NCI-H1105 (cell line): ENCODE data around the gene KCND3.

Experiments used
- DNase-seq: peaks from one replicate; lab custom pipeline; 2025; lab: John Stamatoyannopoulos, UW

Gene KCND3

GRCh38 chr1:111882986-111883560 lies 106.4 kb downstream of the KCND3 start:
- DNase-seq, result no peak

- no peak for DNase-seq
Measured at GRCh38 chr1:111882559-111882958, 106.9 kb downstream of the KCND3 start.

GRCh38 chr1:111880881-111881837 lies 108.3 kb downstream of the KCND3 start:
- peak; percentile 92 for DNase-seq

GRCh38 chr1:111879081-111879480 lies 110.4 kb downstream of the KCND3 start:
- DNase-seq, result no peak

- no peak for DNase-seq
Measured at GRCh38 chr1:111878649-111879048, 110.8 kb downstream of the KCND3 start.

- no peak for DNase-seq
Measured at GRCh38 chr1:111878091-111878490, 111.4 kb downstream of the KCND3 start.

GRCh38 chr1:111876631-111877030 lies 112.8 kb downstream of the KCND3 start:
- DNase-seq, result no peak

GRCh38 chr1:111875640-111876039 lies 113.8 kb downstream of the KCND3 start:
- DNase-seq, result no peak

- DNase-seq, result no peak
Measured at GRCh38 chr1:111873460-111874030, 115.9 kb downstream of the KCND3 start.

- DNase-seq, result no peak
Measured at GRCh38 chr1:111870181-111870580, 119.3 kb downstream of the KCND3 start.

- no peak for DNase-seq
Measured at GRCh38 chr1:111867868-111868440, 121.5 kb downstream of the KCND3 start.

GRCh38 chr1:111864862-111865261 lies 124.6 kb downstream of the KCND3 start:
- no peak for DNase-seq

- no peak for DNase-seq
Measured at GRCh38 chr1:111863401-111863800, 126.1 kb downstream of the KCND3 start.

- no peak for DNase-seq
Measured at GRCh38 chr1:111862599-111862998, 126.9 kb downstream of the KCND3 start.

GRCh38 chr1:111861523-111861922 lies 127.9 kb downstream of the KCND3 start:
- no peak for DNase-seq

GRCh38 chr1:111857194-111857651 lies 132.2 kb downstream of the KCND3 start:
- DNase-seq, result no peak

- peak; percentile 86 for DNase-seq
Measured at GRCh38 chr1:111856411-111857185, 132.9 kb downstream of the KCND3 start.

- no peak for DNase-seq
Measured at GRCh38 chr1:111855260-111855659, 134.2 kb downstream of the KCND3 start.

- DNase-seq, result peak; percentile 70
Measured at GRCh38 chr1:111852261-111852721, 137.2 kb downstream of the KCND3 start.

GRCh38 chr1:111851552-111851951 lies 137.9 kb downstream of the KCND3 start:
- no peak for DNase-seq

- no peak for DNase-seq
Measured at GRCh38 chr1:111850109-111850508, 139.4 kb downstream of the KCND3 start.
